Neural crest cell (in vitro differentiated cells): ENCODE data around the gene FARP1. TPM values are rescaled to one million over a fixed set of nuclear protein-coding genes. Genes with fewer than 3 reads are reported as not detected.
A peak's percentile ranks its signal among the peaks of the same experiment; 100 is the strongest.

Experiments
- DNase-seq: peaks from one replicate; pipeline ENCODE4 v3.0.0; 2021; ENCODE audit warnings: low read depth, mixed read lengths, low spot score
- H3K27ac Mint-ChIP-seq: one replicate; pipeline ENCODE4 v1.8.0; 2021; ENCODE audit warnings: mild to moderate bottlenecking, mixed read lengths; ENCODE audit not compliant: unreplicated experiment
- H3K27me3 Mint-ChIP-seq: 2 replicates; pipeline ENCODE4 v1.8.0; 2021; ENCODE audit warnings: low read depth, mild to moderate bottlenecking, mixed read lengths
- H3K36me3 Mint-ChIP-seq: 2 replicates; pipeline ENCODE4 v1.8.0; 2021; ENCODE audit warnings: low read depth, mild to moderate bottlenecking, mixed read lengths
- H3K4me1 Mint-ChIP-seq: 2 replicates; pipeline ENCODE4 v1.8.0; 2021; ENCODE audit warnings: mixed read lengths
- H3K4me3 Mint-ChIP-seq: one replicate; pipeline ENCODE4 v1.8.0; 2021; ENCODE audit warnings: mild to moderate bottlenecking, mixed read lengths
- H3K9me3 Mint-ChIP-seq: 2 replicates; pipeline ENCODE4 v1.8.0; 2021; ENCODE audit warnings: mixed read lengths
- total RNA-seq: library from RNA; stranded (reverse); gene quantifications from 2 replicates; pipeline ENCODE4 v1.2.1, GENCODE V29; 2021
- TF ChIP-seq, protein P1 (sequence below): fragments of 200-600 bp; sonication (generic); conservative IDR thresholded peaks from 2 replicates; pipeline ENCODE4 v1.5.0; 2021; ENCODE audit warnings: antibody characterized with exemption, mild to moderate bottlenecking

The FARP1 gene
- total RNA-seq, 1 donor from 2014 or later, result 138 TPM

GRCh38 chr13:98446234-98446621, 303.3 kb downstream of the FARP1 start:
- peaks cover 5% of the 10 kb centered on the region for H3K27me3 Mint-ChIP-seq
- no peak overlapping the region for H3K4me3 Mint-ChIP-seq
- H3K36me3 Mint-ChIP-seq, result peaks cover 14% of the 10 kb centered on the region
- H3K9me3 Mint-ChIP-seq, result no peaks in the 10 kb centered on the region
- TF ChIP-seq, protein P1, sequence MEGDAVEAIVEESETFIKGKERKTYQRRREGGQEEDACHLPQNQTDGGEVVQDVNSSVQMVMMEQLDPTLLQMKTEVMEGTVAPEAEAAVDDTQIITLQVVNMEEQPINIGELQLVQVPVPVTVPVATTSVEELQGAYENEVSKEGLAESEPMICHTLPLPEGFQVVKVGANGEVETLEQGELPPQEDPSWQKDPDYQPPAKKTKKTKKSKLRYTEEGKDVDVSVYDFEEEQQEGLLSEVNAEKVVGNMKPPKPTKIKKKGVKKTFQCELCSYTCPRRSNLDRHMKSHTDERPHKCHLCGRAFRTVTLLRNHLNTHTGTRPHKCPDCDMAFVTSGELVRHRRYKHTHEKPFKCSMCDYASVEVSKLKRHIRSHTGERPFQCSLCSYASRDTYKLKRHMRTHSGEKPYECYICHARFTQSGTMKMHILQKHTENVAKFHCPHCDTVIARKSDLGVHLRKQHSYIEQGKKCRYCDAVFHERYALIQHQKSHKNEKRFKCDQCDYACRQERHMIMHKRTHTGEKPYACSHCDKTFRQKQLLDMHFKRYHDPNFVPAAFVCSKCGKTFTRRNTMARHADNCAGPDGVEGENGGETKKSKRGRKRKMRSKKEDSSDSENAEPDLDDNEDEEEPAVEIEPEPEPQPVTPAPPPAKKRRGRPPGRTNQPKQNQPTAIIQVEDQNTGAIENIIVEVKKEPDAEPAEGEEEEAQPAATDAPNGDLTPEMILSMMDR, result no peak
- no peak for DNase-seq
- no peak overlapping the region for H3K27ac Mint-ChIP-seq
- H3K4me1 Mint-ChIP-seq, result peaks cover 31% of the 10 kb centered on the region

DNA sequence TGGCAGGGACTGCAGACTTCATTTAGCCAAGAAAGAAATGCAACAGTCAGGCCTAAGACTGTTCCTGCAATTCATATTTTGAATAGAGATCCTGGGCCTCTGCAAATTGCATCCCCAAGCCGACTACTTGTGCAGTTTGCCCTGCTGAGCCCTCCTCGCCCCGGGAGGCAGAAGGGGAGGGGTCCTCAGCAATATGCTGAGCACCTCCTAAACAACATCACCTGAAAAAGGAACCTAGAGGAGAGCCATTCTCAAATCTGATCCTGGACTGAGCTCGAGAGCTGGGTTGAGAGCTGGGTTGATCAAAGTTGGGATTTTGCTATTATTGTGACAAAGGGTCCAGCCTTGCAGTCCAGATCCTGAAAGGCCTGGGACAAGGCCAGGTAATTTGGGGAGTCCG, 304.2 kb downstream of the FARP1 start:
- Mint-ChIP-seq H3K4me1 (peaks cover 40% of the 10 kb centered on the region), H3K9me3 (no peaks in the 10 kb centered on the region), H3K27ac (peak overlapping the region; percentile 73), H3K4me3 (no peak overlapping the region), H3K36me3 (peaks cover 18% of the 10 kb centered on the region), H3K27me3 (peaks cover 5% of the 10 kb centered on the region)
- TF ChIP-seq, protein P1, result no peak
- no peak for DNase-seq

DNA sequence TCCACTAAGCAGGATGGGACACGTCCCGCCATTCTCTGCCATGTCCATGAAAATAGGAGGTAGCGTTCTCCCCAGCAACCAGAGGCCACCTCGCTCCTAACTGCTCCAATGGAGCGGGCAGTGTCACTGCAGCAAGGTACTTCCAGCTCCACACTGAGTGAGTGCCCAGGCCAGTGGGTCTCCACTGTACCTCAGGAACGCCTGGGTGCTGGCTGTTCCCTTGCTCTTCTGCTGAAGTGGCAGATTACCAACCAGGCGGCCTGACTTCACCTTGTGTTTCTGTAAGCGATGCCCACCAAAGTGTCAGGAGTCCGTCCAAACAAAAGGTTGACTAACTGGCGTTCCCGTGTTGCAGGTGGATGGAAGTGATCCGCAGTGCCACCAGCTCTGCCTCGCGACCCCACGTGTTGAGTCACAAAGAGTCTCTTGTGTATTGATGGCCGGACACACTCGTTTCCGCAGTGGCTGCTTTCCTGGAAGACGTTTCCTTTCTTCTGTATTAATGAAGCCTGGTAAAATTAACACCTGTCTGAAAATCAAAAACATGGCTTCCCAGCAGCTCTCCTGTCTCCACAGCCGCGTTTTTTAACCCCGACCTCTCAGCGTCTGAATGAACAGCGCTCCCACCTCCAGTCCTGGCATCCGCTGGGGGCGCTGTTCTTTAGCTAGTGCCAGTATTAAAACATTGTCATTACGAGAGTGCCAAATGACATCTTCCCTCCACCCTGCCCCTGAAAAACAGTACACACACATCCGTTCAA, 305.2 kb downstream of the FARP1 start:
- Mint-ChIP-seq H3K27ac (no peak overlapping the region), H3K4me1 (peaks cover 40% of the 10 kb centered on the region), H3K4me3 (peak overlapping the region; percentile 35), H3K9me3 (no peaks in the 10 kb centered on the region), H3K27me3 (peaks cover 5% of the 10 kb centered on the region), H3K36me3 (peaks cover 19% of the 10 kb centered on the region)
- DNase-seq, result peak; percentile 55
- TF ChIP-seq, protein P1, result peak; percentile 61

DNA sequence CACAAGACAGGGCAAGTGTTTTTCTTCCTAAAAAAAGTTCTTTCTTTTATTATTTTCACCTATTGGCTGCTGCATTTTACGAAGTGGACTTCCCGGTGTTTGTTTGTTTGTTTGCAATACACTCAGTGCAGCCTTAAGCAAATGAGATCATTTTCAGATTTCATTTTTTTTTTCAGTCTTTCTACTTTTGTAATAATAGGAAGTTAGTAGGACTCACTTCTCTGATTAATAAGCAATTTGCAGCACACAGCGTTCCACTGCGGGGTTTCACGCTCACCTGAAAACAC, 305.7 kb downstream of the FARP1 start:
- TF ChIP-seq, protein P1, result no peak
- Mint-ChIP-seq H3K9me3 (no peaks in the 10 kb centered on the region), H3K27ac (no peak overlapping the region), H3K4me1 (peaks cover 40% of the 10 kb centered on the region), H3K27me3 (peaks cover 5% of the 10 kb centered on the region), H3K36me3 (peaks cover 19% of the 10 kb centered on the region), H3K4me3 (peak overlapping the region; percentile 35)
- DNase-seq, result no peak

GRCh38 chr13:98449273-98449672, 306.4 kb downstream of the FARP1 start:
- Mint-ChIP-seq H3K36me3 (peaks cover 17% of the 10 kb centered on the region), H3K4me1 (peaks cover 40% of the 10 kb centered on the region), H3K27me3 (peaks cover 2% of the 10 kb centered on the region), H3K27ac (peak overlapping the region; percentile 40), H3K9me3 (no peaks in the 10 kb centered on the region), H3K4me3 (no peak overlapping the region)
- TF ChIP-seq, protein P1, result no peak
- no peak for DNase-seq
